ENCODE measurements around the gene SUPT3H. TPM values are rescaled to one million over a fixed set of nuclear protein-coding genes. Genes with fewer than 3 reads are reported as not detected.
A peak's percentile ranks its signal among the peaks of the same experiment; 100 is the strongest.
"Not testable (repeated sequence)": the region's sequence is repeated elsewhere in the genome, so short reads cannot be mapped to it uniquely, and the experiment has no call there.

The SUPT3H gene
- total RNA-seq, 2 experiments from 2014 or later, result 8.2 to 11.7 TPM

DNA sequence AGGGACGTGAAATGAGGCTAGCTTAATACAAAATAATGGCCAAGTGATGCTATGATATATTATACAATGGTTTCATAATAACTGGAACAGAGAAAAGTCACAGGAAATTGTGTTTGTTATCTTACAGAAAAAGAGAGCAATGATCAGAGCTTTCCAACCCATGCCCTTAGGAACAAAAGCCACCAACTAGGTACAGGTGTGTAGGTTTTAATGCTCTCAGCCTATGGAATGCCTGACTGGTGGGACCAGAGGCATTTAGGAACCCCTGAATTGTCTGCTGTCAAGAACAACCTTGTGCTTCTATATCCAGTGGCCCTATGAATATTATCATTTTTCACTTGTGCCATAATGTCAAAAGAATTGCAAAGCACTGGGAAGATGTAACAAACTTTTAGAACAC lies 182.6 kb downstream of the SUPT3H start:
- H3K36me3 Mint-ChIP-seq, result peaks cover 2% of the 10 kb centered on the region
- no peaks in the 10 kb centered on the region for H3K27me3 Mint-ChIP-seq
- DNase-seq (no peak), ATAC-seq (no peak)
- H3K9me3 Mint-ChIP-seq (ENCODE audit: low read depth), result no peaks in the 10 kb centered on the region
- CTCF ChIA-PET, result no interaction called here
- no peak overlapping the region for H3K4me3 Mint-ChIP-seq
- no peak overlapping the region for H3K27ac Mint-ChIP-seq
- H3K4me1 Mint-ChIP-seq, result peaks cover 7% of the 10 kb centered on the region

DNA sequence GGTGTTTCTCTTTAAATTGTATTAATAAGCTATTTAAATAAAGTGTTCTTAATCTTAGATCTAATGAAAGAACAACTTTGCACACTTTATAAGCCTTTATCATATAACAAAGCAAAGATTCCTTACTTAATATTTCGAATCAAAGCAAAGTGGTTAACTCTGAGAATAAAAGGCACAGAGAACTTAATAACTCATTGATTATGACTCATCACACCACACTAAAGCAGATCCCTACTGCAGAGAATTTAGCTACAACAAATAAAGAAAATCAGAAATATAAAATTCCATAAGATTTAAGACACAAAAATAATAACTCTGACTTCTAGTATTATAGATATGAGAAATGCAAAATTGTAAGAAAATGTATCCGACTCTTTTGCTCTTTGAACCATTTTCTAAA lies 185.2 kb downstream of the SUPT3H start:
- Mint-ChIP-seq H3K27ac (no peak overlapping the region), H3K27me3 (no peaks in the 10 kb centered on the region), H3K4me3 (no peak overlapping the region), H3K36me3 (peaks cover 2% of the 10 kb centered on the region), H3K4me1 (peaks cover 11% of the 10 kb centered on the region), H3K9me3 (ENCODE audit: low read depth) (no peaks in the 10 kb centered on the region)
- ATAC-seq (no peak), DNase-seq (no peak)
- CTCF ChIA-PET, result interaction anchor here (0.7 kb wide), 1 partner anchor 537 kb away, joined by 3 read pairs; no protein-coding TSS in a partner anchor

DNA sequence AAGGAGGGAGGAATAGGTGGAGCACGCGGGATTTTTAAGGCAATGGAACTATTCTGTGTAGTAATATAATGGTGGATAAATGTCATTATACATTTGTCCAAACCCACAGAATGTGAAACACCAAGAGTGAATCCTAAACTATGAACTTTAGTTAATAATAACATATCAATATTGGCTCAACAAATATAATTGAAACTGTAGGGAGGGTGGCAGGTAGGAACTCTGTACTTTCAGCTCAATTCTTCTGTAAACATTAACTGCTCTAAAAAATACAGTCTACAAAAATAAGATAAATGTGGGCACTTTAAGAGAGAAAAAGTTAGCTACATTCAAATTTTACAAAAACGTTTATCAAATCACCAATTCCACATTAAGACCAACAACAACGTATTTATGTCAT lies 186.3 kb downstream of the SUPT3H start:
- H3K27ac Mint-ChIP-seq, result no peak overlapping the region
- CTCF ChIA-PET, result no interaction called here
- no peaks in the 10 kb centered on the region for H3K27me3 Mint-ChIP-seq
- H3K36me3 Mint-ChIP-seq, result peaks cover 3% of the 10 kb centered on the region
- no peak for ATAC-seq
- no peaks in the 10 kb centered on the region for H3K9me3 Mint-ChIP-seq (ENCODE audit: low read depth)
- DNase-seq, result no peak
- H3K4me1 Mint-ChIP-seq, result peaks cover 14% of the 10 kb centered on the region
- H3K4me3 Mint-ChIP-seq, result no peak overlapping the region

DNA sequence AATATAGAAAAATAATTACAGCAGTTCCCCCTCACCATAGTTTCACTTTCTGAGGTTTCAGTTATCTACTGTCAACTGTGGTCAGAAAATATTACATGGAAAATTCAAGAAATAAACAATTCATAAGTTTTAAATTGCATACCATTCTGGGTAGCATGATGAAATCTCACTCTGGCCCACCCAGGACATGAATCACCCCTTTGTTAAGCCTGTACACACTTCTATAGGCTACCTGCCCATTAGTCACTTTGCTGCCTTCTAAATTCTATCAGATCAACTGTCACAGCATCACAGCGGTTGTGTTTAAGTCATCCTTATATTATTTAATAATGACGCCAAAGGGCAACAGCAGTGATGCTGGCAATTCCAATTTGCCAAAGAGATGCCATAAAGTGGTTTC lies 189.9 kb downstream of the SUPT3H start:
- CTCF ChIA-PET, result no interaction called here
- Mint-ChIP-seq H3K4me3 (no peak overlapping the region), H3K4me1 (peaks cover 24% of the 10 kb centered on the region), H3K27ac (peak overlapping the region; percentile 4), H3K9me3 (ENCODE audit: low read depth) (no peaks in the 10 kb centered on the region), H3K27me3 (no peaks in the 10 kb centered on the region), H3K36me3 (peaks cover 4% of the 10 kb centered on the region)
- DNase-seq, result no peak
- no peak for ATAC-seq

DNA sequence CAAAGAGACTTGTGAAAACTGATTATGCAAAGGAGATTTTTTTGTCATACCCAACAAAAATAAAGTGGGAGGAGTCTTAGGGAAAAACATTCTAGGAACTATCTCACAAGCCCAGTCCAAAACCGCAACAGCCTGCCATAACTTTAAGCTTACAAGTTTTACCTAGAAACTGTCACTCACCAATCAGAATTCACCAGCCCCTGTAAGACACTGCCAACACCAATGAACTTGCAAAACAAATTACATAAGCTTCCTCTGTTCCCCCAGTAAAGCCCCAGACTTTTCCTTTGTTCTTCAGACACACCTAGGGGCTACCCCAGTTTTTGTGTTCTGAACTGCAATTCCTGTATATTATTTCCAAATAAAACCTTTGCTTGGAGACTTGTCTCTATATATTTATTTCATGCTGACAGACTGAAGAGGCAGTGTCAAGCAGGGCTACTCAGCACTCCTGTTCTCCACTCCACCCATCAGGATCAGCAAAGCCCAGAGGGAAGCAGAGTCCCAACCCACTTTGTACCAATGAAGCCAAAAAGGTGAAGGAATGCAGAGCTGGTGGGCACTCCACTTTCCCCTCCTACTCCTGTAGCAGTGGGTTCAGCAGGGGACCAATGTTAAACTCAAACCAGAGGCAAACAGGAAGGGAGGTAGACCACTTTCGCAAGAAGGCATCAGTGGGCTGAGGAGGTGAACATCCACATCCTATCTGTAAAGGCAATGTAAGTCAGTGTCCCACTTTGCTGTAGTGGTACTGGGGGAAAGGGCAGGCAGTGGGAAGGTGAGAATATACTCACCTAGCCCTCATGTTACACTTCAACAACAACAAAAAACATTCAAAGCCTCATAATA lies 192.1 kb downstream of the SUPT3H start:
- ATAC-seq, result peak; percentile 36
- H3K4me3 Mint-ChIP-seq, result no peak overlapping the region
- CTCF ChIA-PET, result no interaction called here
- H3K27ac Mint-ChIP-seq, result peak overlapping the region; percentile 44
- DNase-seq, result peak; percentile 43
- peaks cover 3% of the 10 kb centered on the region for H3K36me3 Mint-ChIP-seq
- peaks cover 24% of the 10 kb centered on the region for H3K4me1 Mint-ChIP-seq
- no peaks in the 10 kb centered on the region for H3K27me3 Mint-ChIP-seq
- H3K9me3 Mint-ChIP-seq (ENCODE audit: low read depth), result no peaks in the 10 kb centered on the region

DNA sequence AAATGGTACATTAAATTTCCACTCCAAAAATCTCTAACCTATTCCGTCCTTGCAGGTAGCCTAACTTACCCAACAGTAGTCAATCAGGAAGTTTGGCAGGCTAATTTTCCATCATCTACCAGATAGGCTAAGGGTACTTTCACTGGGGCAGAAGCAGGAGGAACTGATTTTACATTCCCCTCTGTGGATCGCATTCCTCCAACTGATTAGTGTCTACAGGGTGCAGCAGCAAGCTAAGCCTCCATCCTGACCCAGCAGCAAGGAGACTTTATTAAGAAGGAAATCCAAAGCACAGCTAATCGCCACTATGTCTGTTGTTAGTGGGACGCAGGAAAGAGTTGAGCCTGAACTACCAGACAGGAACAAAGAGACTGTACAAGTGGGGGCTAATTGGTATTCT lies 192.8 kb downstream of the SUPT3H start:
- Mint-ChIP-seq H3K9me3 (ENCODE audit: low read depth) (no peaks in the 10 kb centered on the region), H3K4me1 (peaks cover 24% of the 10 kb centered on the region), H3K4me3 (no peak overlapping the region), H3K36me3 (peaks cover 3% of the 10 kb centered on the region), H3K27me3 (no peaks in the 10 kb centered on the region), H3K27ac (no peak overlapping the region)
- DNase-seq, result no peak
- ATAC-seq, result no peak
- CTCF ChIA-PET, result no interaction called here

DNA sequence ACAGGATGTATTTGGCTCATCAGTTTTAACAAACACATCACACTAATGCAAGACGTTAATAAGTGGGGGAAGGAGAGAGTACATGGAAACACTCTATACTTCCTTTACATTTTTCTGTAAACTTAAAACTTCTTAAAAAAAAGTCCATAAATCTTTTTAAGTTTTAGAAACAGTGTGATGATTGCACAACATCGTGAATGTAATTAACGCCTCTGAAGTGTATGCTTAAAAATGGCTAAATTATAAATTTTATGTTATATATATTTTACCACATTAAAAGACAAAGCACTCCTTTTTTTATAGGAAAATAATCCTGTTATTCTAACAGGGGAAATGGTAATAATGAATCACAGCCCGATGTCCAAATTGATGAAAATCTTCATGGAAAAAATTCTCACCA lies 193.7 kb downstream of the SUPT3H start:
- ATAC-seq (no peak), DNase-seq (no peak)
- peaks cover 3% of the 10 kb centered on the region for H3K36me3 Mint-ChIP-seq
- H3K27ac Mint-ChIP-seq, result no peak overlapping the region
- H3K9me3 Mint-ChIP-seq (ENCODE audit: low read depth), result no peaks in the 10 kb centered on the region
- H3K27me3 Mint-ChIP-seq, result no peaks in the 10 kb centered on the region
- CTCF ChIA-PET, result no interaction called here
- H3K4me3 Mint-ChIP-seq, result no peak overlapping the region
- peaks cover 24% of the 10 kb centered on the region for H3K4me1 Mint-ChIP-seq

DNA sequence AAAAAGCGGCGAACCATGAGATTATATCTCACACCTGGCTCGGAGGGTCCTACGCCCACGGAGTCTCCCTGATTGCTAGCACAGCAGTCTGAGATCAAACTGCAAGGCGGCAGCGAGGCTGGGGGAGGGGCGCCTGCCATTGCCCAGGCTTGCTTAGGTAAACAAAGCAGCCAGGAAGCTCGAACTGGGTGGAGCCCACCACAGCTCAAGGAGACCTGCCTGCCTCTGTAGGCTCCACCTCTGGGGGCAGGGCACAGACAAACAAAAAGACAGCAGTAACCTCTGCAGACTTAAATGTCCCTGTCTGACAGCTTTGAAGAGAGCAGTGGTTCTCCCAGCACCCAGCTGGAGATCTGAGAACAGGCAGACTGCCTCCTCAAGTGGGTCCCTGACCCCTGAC lies 201.4 kb downstream of the SUPT3H start:
- H3K36me3 Mint-ChIP-seq; ATAC-seq; H3K27ac Mint-ChIP-seq; H3K4me1 Mint-ChIP-seq; CTCF ChIA-PET; H3K9me3 Mint-ChIP-seq (ENCODE audit: low read depth); H3K4me3 Mint-ChIP-seq; H3K27me3 Mint-ChIP-seq; DNase-seq: not testable (repeated sequence)

DNA sequence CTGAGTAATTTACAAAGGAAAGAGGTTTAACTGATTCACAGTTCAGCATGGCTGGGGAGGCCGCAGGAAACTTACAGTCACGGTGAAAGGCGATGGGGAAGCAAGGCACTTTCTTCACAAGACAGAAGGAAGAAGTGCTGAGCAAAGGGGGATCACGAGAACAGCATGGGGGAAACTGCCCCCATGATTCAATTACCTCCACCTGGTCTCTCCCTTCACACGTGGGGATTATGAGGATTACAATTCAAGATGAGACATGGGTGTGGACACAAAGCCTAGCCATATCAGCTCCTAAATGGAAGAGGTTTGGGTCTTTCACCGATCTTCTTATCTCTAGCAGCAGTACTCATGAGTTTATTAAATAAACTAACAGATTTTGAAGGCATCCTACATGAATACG lies 202.5 kb downstream of the SUPT3H start:
- CTCF ChIA-PET, result no interaction called here
- H3K9me3 Mint-ChIP-seq (ENCODE audit: low read depth), result peaks cover 3% of the 10 kb centered on the region
- H3K36me3 Mint-ChIP-seq, result peaks cover 4% of the 10 kb centered on the region
- H3K4me3 Mint-ChIP-seq, result no peak overlapping the region
- H3K27me3 Mint-ChIP-seq, result no peaks in the 10 kb centered on the region
- H3K4me1 Mint-ChIP-seq, result peaks cover 7% of the 10 kb centered on the region
- no peak for ATAC-seq
- no peak for DNase-seq
- H3K27ac Mint-ChIP-seq, result no peak overlapping the region

DNA sequence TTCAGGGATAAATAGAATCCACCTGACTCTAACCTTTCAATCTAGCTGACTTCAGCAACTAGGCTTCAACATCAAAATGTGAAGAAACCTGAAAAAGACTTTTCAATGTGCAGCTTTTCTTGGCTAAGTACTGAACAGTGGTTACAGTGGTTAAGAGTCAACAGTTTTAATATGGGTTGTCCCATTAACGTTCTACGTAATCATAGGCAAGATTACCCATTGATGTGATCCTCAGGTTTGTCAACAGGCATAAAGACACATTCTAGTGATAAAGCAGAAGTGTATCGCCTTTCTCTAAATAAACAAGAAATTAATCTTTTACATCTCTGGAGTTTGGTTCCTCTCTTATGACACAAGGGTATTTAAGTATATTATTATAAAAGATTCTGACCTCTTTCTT lies 203.7 kb downstream of the SUPT3H start:
- Mint-ChIP-seq H3K27me3 (no peaks in the 10 kb centered on the region), H3K36me3 (peaks cover 4% of the 10 kb centered on the region), H3K9me3 (ENCODE audit: low read depth) (peaks cover 3% of the 10 kb centered on the region), H3K4me1 (peaks cover 7% of the 10 kb centered on the region), H3K4me3 (no peak overlapping the region), H3K27ac (no peak overlapping the region)
- ATAC-seq, result no peak
- DNase-seq, result no peak
- CTCF ChIA-PET, result interaction anchor here (0.5 to 1.1 kb wide), 2 partner anchors 20 to 34 kb away, joined by 3 read pairs; no protein-coding TSS in a partner anchor

DNA sequence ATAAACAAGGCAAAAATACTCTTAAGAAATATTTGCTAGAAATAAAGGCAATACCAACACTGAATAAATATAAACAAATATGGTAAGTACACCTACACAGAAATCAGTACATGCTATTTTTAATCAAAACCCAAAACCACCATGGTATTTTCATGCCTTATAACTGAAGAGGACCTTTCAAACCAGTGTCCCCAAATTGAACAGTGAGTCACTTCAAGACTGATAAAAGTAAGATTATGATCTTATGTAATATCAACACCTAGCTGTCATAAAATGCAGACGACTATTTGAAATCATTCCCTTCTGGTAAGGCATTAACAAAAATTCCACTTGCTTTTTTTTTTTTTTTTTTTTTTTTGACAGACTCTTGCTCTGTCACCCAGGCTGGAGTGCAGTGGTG lies 206.4 kb downstream of the SUPT3H start:
- no peak overlapping the region for H3K4me3 Mint-ChIP-seq
- peaks cover 5% of the 10 kb centered on the region for H3K4me1 Mint-ChIP-seq
- CTCF ChIA-PET, result interaction anchor here (0.6 kb wide), 1 partner anchor 210 kb away, joined by 4 read pairs; no protein-coding TSS in a partner anchor
- peaks cover 3% of the 10 kb centered on the region for H3K9me3 Mint-ChIP-seq (ENCODE audit: low read depth)
- no peak for DNase-seq
- no peak overlapping the region for H3K27ac Mint-ChIP-seq
- peaks cover 3% of the 10 kb centered on the region for H3K36me3 Mint-ChIP-seq
- ATAC-seq, result no peak
- H3K27me3 Mint-ChIP-seq, result no peaks in the 10 kb centered on the region

DNA sequence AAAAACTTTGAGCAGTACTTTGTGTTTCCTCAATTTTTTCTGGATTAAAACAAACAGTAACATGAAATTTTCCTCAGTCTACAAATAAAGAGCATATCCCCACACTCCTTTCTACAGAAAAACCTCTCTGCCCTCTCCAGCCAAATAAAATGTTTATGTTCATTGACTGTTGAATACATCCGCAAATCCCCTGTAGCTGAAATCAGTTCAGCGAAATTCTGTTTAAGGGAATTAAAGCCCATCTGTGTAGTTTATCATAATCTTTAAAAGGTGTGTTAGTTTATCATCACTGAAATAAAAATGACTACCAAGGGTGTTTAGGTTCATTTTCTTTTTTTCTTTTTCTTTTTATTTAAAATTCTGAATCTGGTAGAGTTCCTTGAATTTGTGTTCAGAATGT lies 207.4 kb downstream of the SUPT3H start:
- Mint-ChIP-seq H3K4me1 (peaks cover 5% of the 10 kb centered on the region), H3K4me3 (no peak overlapping the region), H3K36me3 (peaks cover 6% of the 10 kb centered on the region), H3K9me3 (ENCODE audit: low read depth) (peaks cover 7% of the 10 kb centered on the region), H3K27ac (no peak overlapping the region), H3K27me3 (no peaks in the 10 kb centered on the region)
- ATAC-seq (no peak), DNase-seq (no peak)
- CTCF ChIA-PET, result no interaction called here

DNA sequence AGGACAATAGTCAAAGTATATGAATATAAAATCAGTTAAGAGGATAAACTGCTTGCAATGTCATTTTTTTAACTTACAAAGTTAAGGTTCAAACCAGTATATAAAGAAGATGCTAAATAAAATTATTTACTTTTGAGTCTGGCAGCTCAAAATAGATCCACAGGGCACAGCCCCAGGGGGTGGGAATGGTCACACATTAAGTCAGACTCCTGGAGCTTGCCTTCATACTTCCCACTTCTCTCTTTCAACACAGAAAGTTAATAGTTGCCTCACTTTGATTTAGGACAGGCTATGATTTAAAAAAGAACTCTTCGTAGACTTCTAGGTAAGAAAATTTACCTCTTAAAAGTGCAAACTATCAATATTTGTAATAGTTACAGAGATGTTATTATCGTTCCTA lies 207.9 kb downstream of the SUPT3H start:
- DNase-seq (no peak), ATAC-seq (no peak)
- CTCF ChIA-PET, result no interaction called here
- Mint-ChIP-seq H3K9me3 (ENCODE audit: low read depth) (peaks cover 4% of the 10 kb centered on the region), H3K4me3 (no peak overlapping the region), H3K36me3 (peaks cover 3% of the 10 kb centered on the region), H3K4me1 (peaks cover 8% of the 10 kb centered on the region), H3K27me3 (no peaks in the 10 kb centered on the region), H3K27ac (no peak overlapping the region)

DNA sequence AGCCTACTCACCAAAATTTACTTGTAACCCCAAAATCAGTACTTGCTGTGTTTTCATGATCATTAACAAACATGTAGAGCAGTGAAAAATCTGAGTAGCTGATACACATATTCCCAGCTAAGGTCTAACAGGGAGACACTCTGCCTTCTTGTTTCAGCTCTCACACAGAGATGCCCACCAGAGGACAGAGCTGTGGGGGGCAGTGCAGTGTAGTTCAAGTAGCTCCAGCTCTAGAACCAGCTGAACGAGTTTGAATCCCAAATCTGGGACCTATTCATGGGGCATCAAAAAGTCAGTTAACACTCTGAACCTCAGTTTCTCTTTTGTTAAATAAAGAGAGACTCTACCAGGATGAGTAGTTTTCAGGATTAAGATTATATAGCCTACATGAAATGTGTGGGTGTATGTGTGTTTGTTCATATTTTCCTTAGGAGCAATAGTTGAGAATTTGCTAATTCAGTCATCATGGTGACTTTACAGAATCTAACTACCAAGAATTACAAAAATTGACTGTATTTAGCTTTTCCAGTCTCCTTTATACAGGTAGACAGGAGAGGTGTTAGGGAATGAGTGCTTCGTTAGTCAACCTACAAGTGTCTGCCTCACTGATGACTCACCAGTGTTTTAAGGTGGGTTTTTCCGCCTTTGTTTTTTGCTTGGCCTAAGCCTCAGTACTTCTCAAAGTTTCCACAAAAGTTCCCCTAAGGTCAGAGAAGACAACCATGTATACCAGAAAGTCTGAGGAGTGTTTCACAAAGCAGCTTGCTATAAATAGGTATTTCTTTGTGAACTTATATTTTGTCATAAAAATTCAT lies 213.6 kb downstream of the SUPT3H start:
- H3K4me3 Mint-ChIP-seq, result no peak overlapping the region
- peaks cover 15% of the 10 kb centered on the region for H3K4me1 Mint-ChIP-seq
- peak overlapping the region; percentile 62 for H3K27ac Mint-ChIP-seq
- no peaks in the 10 kb centered on the region for H3K27me3 Mint-ChIP-seq
- ATAC-seq (peak; percentile 89), DNase-seq (peak; percentile 49)
- H3K9me3 Mint-ChIP-seq (ENCODE audit: low read depth), result peaks cover 5% of the 10 kb centered on the region
- CTCF ChIA-PET, result interaction anchor here (0.9 kb wide), 1 partner anchor 72 kb away, joined by 3 read pairs; no protein-coding TSS in a partner anchor
- peaks cover 16% of the 10 kb centered on the region for H3K36me3 Mint-ChIP-seq
